Activated CD4-positive, CD25-positive, alpha-beta regulatory T cell (primary cell): ENCODE results near the gene LRIG1.
A peak's percentile ranks its signal among the peaks of the same experiment; 100 is the strongest.

Experiments
- DNase-seq, 4 experiments: peaks; one replicate each; lab custom pipeline; 2025; lab: John Stamatoyannopoulos, UW

Gene LRIG1

DNA sequence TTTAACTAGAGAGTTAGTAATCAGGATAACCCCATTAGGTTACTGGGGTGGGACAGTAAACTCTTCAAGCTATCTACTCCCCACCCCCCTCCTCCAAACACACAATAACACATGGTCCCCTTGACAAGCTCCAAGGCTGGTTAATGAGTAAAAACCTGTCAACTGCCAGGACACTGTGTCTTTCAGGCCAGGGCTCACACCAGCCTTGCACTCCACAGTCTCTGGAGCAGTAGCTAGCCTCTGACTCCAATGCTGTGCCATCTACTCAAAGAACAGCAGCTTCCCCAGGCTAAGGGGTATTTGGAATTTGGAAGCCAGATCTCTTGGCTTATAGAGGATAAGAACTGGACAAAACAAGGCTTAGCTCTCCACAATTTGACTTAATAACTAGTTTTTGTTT, 115.8 kb downstream of the LRIG1 start:
- no peak for DNase-seq

DNA sequence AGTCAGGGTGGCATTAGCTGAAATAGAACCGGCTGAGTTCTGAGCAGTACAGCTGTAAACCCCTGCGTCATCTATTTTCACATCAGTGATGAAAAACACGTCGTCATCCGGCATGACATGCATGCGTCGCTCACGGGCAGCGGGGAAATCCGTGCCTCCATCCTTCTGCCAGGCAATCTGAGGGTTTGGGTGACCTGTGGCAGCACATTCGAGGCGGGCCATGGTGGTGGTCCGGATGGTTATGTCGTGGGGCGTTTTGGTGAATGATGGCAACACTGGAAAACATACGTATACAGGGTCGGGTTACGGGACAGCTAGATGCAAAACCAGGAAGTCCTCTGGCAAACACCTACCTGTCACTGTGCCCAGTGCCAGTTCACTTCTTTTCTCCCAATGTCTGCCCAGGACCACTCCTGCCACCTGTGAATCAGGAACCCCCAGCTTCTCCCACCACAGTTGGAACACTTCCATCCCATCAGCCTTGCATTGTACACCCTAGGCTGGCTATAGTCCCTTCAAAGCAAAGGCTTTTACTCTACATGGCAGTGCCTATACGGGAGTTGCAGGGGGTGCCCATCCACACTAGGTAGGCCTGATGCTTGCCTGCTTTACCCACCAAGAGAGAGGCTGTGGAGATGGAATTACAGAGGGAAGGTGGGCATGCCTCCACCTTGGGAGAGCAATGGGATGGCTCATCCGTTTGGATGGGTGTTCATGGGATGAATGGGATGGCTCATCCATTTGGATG, 116.7 kb downstream of the LRIG1 start:
- no peak for DNase-seq

DNA sequence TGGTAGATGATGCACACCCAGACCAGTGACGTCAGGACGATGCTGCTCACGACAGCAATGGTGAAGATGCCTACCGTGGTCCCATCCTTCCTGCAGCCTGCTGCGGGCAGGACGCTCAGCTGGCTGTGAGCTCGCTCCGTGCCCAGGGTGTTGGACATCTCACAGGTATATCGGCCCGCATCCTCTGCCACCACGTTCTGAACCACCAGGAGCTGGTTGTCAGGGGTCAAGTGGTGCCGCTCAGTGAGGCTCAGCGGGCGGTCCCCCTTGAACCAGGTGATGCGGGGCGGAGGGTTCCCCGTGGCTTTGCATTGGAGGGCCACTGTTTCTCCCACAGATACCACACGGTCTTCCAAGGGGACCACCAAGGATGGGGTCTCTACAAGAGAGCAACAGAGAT, 117.8 kb downstream of the LRIG1 start:
- no peak for DNase-seq

DNA sequence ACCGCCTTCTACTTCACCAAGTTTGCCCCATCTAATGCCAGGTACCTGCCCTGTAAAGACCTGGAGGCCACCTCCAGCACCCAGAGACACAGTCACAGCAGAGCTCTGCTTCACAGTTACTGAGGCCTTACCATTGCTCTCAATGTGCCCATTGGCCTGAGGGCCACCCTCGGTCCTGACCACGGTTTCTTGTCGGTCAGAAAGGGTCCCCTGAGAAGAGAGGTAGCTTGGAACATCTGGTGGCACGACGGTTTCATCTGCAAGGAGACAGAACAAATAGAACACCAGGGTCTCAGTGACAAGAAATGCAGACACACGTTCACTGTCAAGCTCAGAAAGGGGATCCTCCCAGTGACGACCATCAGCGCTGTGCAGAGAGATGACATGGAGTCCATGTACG, 118.7 kb downstream of the LRIG1 start:
- DNase-seq: no peak

DNA sequence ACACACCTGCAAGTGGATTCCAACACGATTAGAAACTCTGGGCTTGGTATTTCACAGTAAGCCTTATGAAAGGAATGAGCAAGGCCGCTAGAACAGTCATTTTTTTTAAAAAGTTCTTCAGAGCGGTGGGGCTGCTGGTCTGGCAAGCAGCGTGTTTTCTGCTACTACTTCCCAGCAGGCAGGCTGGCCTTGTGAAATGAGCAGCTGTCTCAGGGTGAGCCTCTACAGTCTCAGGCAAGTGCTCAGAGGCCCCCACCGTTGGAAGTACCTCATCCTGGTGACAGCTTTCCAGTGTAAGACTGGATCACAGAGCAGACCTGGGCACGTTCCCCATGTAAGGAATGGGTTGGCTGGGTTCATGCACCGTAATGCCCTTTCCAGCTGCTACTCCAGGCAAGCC, 119.2 kb downstream of the LRIG1 start:
- DNase-seq: no peak

DNA sequence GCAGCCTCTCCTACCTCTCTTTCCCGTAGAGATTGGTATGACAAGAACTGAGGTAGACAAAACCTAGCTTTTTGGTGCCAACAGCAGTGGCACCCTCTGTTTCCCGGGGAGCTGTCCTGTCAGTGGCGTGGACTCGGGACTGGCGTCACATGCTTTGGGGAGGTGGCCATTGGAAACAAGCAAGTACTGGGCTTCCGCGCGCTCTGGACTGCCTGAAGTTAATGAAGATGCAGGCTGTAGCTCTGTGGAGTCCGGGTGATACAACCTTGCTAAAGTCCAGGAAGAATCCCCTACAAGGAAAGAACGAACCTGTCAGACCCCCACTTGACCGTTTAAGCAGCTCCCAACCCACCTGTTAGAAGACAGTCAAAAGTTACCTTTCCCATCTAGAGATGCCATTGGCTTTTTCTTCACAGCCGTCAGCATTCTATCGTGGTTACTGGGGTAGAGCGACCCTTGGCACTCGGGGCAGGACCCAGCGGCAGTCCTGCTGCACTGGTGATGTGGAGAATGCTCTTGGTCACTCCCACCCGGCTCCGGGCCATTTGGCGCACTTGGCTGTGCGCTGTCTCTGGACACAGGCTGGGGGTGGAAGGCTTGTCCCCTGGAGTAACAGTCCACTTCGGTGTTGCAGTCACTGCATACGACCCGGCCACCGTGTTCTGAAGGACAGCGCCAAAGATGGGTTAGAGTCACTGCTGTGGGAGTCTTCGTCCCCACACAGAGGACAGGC, 120.5 kb downstream of the LRIG1 start:
- DNase-seq: no peak

DNA sequence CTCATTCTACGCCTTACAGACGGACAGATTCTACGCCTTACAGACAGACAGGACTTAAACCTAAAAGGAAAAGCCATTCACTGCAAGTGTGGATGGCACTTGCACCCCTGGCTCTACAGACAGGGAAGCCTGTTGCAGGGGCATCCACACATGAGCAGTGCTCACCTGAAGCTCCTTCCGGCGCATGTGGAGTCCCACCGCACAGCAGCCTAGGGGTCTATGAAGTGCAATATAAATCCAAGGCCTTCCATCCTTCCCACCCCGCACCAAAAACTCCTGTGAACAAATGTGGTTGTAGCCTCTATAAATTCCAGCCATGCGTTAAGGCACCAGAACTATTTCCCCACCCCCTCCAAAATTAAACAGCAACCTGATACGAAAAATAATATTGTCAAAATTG, 121.3 kb downstream of the LRIG1 start:
- no peak for DNase-seq

DNA sequence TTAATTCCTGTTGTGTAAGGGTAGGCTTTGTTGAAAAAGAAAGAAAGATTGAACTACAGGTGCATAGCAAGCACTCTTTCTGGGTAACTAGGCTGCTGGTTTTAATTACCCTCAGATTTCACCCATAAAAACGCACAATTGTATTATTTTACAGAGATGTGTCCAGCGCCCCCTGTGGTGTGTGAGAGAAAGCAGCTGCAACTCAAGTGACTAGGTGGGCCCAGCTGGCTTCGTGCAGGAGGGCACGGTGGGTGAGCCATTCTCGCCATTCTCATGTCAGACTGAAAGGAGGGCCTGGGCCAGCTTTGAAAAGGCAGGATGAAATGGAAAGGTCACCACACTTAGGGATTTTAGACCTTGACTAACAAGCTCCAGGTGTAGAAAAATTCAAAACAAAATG, 122.6 kb downstream of the LRIG1 start:
- peak in 3 of 4 experiments; percentile 20 to 26 (median 21) for DNase-seq

DNA sequence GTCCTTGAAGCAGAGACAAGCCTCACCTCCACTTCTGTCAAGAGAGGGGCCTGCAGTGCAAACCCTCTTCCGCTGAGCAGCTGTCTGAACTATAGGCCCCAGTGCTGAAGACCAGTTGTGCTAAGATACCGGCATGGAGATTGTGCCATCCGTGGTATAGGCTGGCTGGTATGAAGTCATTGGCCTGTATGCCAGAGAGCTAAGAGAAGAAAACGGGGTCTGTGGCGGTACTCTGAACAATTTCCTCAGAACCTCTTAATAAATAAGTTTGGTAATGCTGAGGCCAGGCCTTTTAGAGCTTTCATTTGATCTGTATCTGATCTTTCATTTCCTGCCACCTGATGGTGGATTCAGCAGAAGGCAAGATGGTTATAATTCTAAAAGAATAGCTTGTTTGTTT, 123.0 kb downstream of the LRIG1 start:
- DNase-seq: no peak

DNA sequence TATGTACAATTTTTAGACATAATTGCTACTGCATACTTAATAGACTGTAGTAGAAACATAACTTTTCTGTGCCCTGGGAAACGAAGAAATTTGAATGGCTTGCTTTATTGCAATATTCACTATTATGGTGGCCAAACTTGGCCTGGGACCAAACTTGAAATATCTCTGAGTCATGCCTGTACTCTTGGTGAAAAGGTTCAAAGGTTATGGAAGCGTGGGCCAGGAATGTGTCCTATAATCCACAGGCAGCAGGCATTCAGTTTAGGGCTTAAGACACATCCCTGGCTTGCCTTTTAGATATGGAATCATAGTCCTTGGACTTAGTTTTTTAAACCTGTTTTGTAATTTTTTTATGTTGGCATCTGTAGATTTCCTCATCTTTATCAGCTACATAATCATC, 124.3 kb downstream of the LRIG1 start:
- DNase-seq: no peak

DNA sequence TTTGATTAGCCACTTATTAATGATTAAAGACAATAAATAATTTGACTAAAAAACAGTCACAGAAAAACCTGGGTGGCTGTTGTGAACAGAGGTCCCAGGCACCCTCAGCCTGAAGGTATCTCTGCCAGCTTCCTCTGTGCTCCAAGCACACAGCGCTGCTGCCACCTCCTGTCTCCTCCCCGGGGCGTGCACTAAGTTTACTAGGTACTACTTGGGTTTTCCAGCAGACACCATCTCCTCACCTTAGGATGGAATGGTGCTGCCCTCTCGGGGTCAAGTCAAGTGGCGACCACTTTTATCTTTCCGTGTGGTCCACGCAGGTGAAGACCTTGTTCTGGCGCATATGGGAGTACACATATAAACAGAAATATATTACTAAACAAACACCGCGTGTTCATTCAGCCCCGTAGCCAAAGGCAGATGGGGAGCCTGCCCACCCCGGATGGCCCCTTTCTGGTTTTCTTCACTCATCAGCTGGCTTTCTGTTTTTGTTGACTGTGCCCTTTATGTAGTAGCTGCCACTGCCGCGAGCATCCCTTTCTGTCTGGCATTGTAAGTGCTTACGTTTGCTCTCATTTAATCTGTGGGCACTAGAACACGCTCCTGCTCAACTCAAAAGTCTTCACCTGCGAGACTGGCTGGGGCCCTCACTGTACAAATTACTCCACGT, 128.0 kb downstream of the LRIG1 start:
- peak in 2 of 4 experiments; percentile 17 to 44 for DNase-seq

DNA sequence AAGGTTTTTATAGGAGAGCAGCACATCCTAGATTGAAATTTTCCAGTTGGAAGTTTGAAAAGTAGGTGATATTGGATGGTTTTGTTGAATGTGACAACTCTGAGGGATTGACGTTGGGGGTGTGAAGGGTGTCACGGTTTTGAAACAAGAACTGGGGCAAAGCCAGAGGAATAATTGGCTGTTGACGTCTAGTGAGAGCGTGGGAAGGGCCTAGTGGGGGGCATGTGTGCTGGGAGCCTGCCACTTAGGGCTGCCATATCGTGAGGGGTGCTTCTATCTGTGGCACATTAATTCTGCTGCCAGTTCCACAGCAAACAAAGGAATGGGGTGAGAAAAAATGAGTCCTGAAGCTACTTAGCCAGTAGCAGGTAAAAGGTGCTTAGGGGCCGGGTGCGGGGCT, 129.4 kb downstream of the LRIG1 start:
- DNase-seq: no peak

DNA sequence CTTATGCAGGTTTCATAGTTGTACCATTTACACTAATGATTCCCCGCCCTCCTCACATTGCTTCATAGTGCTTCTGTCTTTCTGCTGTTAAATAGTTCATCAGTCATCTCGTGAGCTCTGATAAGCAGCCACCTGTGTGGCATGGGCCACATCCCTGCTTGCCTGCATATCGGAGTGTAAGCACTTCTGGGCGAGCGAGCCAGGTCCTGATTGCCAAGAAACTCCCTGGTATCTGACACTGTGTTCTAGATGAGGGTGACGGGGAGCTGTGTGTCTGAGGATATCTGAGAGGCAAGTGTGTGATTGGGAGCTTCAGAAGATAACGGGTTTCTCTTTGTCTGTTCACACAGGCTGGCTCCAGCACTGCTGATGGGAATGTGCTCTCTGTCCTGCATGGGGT, 130.6 kb downstream of the LRIG1 start:
- no peak for DNase-seq

DNA sequence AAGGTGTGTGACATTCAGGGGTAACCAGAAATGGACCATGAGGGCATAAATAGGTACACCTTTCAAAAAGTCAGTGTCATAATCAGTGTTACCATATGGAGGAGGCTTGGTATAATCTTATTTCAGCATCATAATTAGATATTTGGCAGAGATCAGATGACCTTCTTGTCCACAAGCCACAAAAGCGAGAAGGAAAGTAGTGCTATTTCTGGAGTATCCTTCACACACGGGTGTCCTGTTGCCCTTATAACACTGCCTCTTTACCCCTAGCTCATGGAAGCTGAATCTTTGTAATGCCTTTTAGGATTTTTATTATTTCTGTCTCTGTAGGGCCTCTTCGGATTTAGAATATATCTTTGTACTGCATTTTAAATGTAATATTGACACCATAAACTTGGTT, 132.8 kb downstream of the LRIG1 start:
- DNase-seq: no peak

DNA sequence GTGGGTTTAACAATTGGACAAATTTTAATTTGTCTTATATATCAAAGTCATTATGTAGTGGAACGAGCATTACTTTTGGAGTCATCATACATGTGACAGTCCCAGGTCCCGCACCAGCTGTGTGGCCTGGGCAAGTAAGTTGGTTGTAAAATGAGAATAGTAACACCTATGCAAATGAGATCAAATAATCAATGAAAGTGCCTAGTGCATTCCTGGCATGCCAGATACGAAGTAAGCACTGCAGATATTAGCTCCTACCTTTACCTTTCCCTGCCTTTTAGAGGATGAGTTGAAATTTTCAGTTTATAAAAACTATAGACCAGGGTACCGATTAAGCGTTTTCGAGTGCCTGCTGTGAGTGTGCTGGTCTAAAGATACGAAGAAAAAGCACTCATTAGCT, 134.1 kb downstream of the LRIG1 start:
- DNase-seq: no peak

DNA sequence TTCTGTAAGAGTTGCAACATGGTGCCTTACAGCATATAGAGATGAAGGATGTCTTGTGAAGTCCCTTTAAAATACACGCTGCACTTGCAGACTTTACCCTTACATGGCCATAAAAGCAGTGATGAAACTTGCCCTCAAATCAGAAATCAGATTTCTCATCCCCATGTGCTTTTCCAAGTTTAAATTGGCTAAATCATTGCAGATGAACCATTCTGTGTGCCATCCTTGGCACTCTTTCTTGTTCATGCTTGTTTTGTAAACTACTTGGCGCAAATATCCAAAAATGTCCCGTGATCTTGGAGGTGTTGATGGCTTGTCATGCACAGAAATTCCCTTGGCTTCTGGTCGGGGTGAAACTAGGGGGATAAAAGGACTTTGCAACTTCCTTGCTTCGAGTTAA, 135.7 kb downstream of the LRIG1 start:
- no peak for DNase-seq

DNA sequence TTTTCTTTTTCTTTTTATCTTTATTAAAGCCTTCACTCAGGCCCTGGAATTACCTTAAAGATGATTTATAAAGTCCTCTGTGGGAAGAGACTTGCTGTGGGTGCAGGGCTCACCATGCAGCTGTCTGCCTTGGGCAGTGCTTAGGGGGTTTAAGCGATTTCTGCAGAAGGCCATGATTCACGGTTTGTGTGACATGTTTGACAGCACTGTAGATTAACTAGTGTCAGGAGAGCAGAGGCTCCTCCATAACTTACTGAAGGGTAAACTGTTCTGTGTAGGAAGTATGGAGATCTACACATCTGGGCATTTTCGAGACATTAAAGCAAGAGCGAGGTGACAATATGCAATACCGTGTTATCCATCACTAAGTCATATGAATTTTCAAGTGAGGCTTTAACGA, 137.7 kb downstream of the LRIG1 start:
- no peak for DNase-seq

DNA sequence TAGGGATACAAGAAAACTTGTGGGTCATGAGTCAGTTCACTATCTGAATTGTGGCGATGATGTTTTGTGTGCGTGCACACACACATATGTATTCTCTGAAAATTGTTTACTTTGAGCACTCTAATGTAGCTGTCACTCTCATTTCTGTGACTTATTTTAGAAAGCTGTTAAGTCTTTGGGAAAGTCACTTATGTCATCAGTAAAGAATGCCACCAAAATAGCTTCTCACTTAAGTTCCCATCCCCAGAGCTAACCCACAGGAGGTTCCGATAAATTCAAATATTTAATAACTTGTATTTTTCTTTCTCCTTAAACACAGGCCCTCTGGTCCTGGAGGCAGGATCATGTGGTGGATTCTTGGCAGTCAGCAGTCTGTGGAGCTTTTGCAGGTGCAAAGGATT, 138.3 kb downstream of the LRIG1 start:
- DNase-seq: no peak

DNA sequence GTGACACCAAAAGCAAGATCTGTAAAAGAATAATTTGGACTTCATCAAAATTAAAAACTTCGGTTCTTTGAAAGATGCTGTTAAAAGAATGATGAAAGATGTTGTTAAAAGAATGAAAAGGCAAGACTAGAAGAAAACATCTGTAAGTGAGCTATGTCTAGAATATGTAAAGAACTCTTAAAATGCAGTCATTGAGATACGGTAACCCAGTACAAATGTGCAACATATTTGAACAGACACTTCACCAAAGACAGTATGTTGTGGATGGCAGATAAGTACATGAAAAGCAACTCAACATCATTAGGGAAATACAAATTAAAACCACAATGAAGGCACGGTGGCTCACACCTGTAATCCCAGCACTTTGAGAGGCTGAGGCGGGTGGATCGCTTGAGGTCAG, 139.5 kb downstream of the LRIG1 start:
- DNase-seq: no peak

DNA sequence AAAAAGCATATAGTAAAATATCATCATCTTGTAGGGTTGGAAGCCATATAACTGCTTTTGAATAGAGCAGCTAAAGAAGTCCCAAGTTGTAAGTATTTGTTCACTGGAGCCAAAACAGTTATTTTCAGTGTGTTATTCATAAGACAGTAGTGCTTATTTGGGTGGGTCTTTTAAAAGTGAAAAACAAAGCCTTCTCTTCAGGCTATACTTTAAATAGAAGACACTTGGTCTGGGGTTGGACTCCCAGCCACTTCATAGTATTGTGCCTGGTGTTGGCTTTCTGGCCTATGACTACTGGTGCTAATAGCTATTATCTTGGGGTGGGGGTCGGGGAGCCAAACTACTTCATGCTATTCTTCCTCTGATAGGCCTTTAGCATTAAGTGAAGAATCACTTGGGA, 144.8 kb downstream of the LRIG1 start:
- DNase-seq: no peak

DNA sequence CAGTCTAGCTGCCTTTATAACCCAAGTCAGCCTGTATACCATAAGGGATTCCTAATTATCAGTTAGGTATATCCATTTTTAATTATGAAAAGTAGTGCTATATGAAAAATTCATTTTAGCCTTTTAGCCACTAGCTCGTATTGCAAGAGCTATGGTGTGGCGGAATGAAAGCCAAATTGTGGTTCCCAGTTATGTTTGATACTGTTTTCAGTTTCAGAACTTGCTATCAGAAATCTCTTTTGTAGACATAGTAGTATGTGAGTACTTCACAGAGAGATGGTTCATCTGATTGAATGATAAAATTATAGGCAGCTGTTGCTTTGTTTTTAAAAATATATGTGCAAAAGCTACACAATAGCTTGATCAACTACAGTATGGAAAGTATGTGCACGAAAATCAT, 145.4 kb downstream of the LRIG1 start:
- DNase-seq: no peak

DNA sequence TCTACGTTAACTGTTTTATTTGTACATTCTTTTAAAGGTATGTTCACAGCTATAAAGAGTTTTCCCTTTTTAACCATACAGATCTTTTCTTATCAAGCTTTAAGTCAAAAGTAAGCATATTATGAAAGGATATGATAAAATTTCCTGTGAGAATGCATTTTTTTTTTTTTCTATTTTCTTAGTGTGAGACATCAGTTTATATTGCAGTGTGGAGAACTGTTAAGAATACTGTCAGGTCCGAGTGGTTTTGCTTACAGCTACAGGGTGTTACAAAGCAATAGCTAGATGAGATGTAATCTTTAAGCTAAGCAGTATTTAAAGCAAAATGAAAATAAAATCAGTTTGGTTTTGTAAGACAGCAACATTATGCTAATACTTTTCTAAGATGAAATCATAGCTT, 146.8 kb downstream of the LRIG1 start:
- no peak for DNase-seq

DNA sequence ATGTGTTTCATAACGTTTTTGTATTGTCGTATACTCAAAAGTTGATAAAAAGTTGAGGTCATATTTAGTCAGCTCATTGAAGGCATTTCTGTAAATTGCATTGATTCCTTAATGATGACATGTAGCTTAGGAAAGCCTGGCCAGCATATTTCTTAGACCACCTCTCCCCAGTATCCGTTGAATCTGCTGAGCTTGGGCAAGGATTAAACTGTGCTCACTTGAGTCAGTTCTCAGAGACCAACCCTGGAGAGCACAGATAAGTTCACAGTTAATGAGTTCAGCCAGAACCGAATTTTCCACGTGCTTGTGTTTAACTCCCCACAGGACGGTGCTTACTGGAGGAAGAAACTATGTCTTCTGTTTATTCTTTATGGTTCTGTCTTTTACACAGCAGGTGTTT, 147.3 kb downstream of the LRIG1 start:
- DNase-seq: no peak
